Measurements from ENCODE around the gene MAGEB1.

MAGEB1 gene, protein sequence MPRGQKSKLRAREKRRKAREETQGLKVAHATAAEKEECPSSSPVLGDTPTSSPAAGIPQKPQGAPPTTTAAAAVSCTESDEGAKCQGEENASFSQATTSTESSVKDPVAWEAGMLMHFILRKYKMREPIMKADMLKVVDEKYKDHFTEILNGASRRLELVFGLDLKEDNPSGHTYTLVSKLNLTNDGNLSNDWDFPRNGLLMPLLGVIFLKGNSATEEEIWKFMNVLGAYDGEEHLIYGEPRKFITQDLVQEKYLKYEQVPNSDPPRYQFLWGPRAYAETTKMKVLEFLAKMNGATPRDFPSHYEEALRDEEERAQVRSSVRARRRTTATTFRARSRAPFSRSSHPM

GRCh38 chrX:30246769-30247489 lies at the start of gene MAGEB1:
MAGEB1 (plus strand) TSS chrX:30247146; CDS start chrX:30250494, 3,348 bp downstream.
- no peak for DNase-seq (ENCODE audit: low spot score)

GRCh38 chrX:30212172-30212571 lies 34.8 kb upstream of the MAGEB1 start:
- no peak for DNase-seq (ENCODE audit: low spot score)

DNA sequence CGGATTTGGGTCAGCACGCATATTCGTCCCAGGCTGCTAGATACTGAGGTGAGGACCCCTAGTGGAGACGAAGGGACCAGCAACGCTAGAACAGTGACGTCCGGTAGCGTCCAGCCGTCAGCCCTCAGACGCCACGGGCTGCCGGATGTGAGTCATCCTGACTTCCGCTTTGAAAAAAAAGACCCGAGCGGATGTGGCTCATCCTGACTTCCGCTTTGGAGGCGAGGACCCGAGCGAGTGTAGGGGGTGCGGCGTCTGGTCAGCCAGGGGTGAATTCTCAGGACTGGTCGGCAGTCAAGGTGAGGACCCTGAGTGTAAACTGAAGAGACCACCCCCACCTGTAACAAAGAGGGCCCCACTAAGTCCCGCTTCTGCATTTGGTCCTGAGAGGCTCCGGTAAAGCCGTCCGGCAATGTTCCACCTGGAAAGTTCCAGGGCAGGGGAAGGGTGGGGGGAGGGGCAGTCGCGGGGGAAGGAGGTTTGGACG lies 31.5 kb upstream of the MAGEB1 start, which contains the start of gene MAGEB2:
MAGEB2 (plus strand) TSS at position 207 of the 487 bp plus-strand sequence. CDS start 3,018 bp downstream, outside the sequence.
- no peak for DNase-seq (ENCODE audit: low spot score)

DNA sequence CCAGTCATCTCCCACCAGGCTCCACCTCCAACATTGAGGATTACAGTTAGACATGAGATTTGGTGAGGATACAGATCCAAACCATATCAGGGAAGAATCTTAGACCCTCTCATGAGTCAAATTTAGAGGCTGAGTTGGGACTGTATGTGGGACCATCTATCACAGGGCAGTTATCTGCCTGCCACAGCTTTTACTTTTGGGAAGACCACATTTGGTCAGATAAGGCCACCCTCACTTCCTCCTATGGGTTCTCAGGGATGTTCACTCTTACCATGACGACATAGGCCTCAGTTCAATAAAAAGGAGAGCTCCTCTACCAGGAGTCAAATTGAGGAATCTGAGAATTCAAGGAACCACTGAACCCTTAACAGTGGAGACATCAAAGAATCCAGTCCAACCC lies 29.5 kb upstream of the MAGEB1 start:
- DNase-seq (ENCODE audit: low spot score) = no peak

DNA sequence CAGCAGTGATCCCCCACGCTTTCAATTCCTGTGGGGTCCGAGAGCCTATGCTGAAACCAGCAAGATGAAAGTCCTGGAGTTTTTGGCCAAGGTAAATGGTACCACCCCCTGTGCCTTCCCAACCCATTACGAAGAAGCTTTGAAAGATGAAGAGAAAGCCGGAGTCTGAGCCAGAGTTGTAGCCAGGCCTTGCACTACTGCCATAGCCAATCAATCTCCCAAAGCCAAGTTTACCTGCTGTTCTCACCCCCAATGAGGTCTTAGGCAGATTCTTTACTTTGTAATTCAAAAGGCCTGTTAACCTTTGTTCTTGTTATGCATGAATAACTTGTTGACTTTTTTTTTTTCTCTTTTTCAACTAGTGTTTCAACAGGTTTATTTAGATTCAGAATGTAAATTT lies 27.6 kb upstream of the MAGEB1 start:
- DNase-seq (ENCODE audit: low spot score) = no peak

- no peak for DNase-seq (ENCODE audit: low spot score)
Measured at GRCh38 chrX:30220661-30221060, 26.3 kb upstream of the MAGEB1 start.

- no peak for DNase-seq (ENCODE audit: low spot score)
Measured at GRCh38 chrX:30224536-30224935, 22.4 kb upstream of the MAGEB1 start.

- no peak for DNase-seq (ENCODE audit: low spot score)
Measured at GRCh38 chrX:30228526-30228925, 18.4 kb upstream of the MAGEB1 start.

GRCh38 chrX:30230395-30230794 lies 16.6 kb upstream of the MAGEB1 start, which contains the start of gene MAGEB3:
MAGEB3 (plus strand) TSS chrX:30230657; CDS start chrX:30235925, 5,268 bp downstream.
- DNase-seq (ENCODE audit: low spot score) = no peak

DNA sequence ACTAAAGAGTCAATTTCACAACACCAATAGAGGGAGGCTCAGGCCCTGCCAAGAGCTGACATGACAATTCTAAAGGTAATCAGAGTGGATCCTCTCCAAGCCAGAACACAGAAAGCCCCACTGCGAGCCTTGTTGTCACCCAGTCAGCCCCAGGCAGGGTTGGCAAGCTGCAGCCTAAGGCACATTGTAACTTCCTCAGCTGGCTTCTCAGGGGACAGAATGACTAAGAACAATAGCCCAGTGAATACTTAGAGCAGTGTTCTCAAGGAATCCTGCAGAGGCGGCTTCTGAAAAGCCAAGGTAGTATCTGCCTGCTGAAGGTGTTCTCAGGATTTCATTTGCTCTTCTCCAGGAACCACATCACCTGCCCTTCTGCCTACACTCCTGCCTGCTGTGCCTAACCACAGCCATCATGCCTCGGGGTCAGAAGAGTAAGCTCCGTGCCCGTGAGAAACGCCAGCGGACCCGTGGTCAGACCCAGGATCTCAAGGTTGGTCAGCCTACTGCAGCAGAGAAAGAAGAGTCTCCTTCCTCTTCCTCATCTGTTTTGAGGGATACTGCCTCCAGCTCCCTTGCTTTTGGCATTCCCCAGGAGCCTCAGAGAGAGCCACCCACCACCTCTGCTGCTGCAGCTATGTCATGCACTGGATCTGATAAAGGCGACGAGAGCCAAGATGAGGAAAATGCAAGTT lies 5.1 kb upstream of the MAGEB1 start, which contains the start of gene MAGEB4:
MAGEB4 (plus strand) TSS at position 277 of the 692 bp plus-strand sequence; CDS start at position 413, 136 bp downstream.
- DNase-seq (ENCODE audit: low spot score) = no peak

DNA sequence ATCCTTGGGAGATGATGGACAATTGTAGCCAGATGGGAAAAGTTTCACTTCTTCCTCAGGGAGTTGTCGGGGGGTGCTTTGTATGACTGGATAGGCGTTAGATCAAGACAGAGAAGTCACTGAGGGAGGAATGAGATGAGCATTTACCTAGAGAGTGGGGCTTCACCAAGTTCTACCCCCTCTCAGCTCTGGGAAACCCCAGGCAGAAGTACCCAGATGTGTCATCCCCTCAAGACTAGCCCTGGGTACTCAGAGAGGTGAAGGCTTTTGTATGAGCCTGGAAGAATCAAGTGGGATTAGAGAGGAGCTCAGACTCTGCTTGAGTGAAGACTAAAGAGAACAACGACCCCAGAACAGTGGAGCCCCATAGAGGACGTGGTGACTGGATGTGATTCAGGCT lies 1.9 kb downstream of the MAGEB1 start:
- DNase-seq (ENCODE audit: low spot score) = no peak

DNA sequence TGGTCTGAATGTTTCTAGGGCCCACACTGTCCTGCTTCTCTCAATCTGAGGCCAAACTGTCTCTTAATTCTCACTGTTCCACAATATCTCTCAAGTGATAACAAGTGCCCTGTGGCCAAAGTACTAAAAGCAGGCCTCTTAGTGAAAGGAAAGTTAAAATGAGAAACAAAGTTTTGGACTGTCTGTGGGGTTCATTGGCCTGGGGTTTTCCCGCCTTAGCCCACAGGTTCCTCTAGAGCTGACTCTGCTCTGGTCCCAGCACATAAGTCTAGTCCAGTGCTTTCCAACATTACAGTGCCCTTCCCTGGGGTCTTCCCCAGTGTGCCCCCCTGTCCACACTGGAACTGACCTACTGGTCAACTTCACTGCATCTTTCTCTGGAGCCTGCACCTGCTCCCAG lies 6.3 kb downstream of the MAGEB1 start:
- no peak for DNase-seq (ENCODE audit: low spot score)

DNA sequence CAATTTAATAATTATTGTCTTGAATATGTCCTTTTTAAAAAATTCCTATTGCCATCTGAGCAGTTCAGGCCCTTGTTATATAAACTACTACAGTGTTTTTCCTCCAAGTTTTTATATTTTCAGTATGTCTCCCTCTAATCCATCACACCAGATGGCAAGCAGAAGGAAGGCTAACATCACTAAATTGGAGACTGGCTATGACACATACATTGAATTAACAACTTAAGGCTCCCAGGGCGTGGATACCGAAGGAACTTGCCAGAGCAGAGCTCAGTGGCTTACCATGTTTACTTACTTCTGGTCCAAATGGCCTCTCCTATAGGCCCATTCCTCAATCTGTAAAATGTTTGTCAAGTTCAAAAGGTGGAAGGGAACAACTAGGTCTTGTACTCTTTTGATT lies 13.0 kb downstream of the MAGEB1 start:
- DNase-seq (ENCODE audit: low spot score) = no peak

DNA sequence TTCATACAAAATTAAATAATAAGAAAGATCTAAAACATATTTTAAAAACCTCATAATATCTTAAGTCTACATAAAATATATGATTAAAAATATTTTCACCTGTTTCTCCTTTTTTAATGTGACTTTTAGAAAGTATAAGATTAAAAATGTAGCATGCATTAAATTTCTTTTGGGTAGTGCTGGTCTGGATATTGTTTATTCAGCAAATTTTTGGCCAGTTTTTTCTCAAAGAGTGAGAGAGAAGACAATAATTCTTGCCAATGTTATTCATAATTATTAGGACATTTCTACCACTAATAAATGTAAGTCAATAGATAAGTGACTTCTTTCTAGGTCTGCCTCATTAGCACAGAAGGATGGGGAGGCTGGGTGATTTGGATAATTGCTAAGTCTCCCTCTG lies 14.1 kb downstream of the MAGEB1 start:
- no peak for DNase-seq (ENCODE audit: low spot score)

DNA sequence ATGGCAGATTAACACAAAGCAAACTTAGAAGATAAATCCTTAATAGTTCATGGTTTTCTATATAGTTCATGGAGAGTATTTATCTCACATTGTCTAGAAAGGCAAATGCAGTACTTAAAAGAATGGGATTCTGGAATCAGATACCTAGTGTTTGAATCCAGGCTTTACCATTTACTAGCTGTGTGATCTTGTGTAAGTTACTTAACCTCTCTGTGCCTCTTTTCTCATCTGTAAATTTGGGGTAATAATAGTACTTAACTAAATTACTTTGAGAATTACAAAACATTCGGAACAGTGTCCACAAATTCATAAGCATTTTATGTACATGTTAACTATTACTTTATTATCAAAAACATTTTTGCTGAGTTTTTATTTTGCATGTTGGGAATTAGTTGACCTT lies 15.8 kb downstream of the MAGEB1 start:
- DNase-seq (ENCODE audit: low spot score) = no peak

GRCh38 chrX:30270639-30271038 lies 23.7 kb downstream of the MAGEB1 start:
- no peak for DNase-seq (ENCODE audit: low spot score)

DNA sequence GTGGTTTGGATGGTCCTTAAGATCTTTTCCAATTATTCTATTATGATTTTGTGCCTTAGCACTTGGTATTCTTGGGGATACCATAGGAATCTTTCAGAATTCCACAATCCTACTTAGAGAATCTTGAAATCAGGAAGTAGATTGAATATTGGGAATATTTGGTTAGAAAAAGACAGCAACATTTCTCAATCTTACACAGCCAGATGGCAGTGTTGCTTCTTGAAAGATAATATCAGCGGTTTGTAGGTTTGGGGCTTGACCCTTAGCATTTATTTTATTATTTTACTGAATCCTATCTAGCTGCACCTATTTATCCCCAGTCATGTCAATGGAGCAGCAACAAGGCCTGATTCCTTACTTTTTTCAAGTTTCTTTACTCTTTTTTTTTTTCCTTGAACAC lies 28.6 kb downstream of the MAGEB1 start:
- DNase-seq (ENCODE audit: low spot score) = no peak

- no peak for DNase-seq (ENCODE audit: low spot score)
Measured at GRCh38 chrX:30278365-30278764, 31.4 kb downstream of the MAGEB1 start.

GRCh38 chrX:30280428-30280827 lies 33.5 kb downstream of the MAGEB1 start:
- DNase-seq (ENCODE audit: low spot score) = no peak

DNA sequence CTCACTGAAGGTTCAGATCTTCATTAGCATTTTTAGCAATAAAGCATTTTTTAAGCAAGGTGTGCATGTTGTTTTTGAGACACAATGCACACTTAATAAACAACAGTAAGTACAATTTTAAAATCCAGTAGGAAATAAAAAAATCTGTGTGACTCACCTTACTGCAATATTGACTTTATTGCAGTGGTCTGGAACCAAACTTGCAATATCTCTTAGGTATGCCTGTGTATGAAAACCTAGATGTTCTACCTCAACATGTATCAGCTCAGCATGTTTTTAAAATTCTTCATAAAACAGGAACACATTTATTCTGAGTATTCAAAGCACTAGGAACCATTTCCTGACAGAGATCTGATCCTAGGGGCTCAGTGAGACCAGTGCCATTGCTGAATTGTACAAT lies 35.6 kb downstream of the MAGEB1 start:
- DNase-seq (ENCODE audit: low spot score) = no peak

DNA sequence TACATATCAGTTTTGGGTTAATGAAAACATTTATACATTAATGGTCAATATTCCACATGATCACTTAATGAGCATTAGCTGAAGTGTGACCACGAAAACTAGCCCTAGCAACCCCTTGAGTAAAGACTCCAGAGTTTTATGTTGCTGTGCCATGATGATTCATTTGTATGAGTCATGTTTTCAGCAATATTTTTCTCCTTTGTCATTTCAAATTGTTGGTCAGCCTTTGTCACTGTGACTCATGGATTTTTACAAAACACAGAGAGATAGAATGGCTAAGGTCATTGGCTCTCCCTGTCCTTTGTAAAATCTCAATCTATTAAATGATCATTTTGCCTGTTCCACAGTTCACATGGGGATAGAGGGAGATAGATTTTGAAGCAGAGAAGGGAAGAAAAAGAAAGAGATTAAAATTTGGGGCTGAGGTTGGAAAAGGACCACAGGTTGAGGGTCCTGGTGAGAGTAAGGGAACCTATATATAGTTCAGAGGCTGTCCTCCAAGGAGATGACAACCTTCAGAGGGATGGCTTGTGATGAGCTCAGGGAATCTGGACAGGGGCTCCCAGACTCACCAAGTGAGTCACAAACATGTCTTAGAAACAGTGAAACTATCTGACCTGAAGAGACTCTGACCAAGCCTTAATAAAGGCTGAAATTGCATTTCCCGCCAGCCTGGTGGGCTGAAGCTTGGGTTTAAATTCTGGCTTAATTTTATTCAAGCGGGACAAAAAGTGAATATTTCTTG lies 36.7 kb downstream of the MAGEB1 start:
- no peak for DNase-seq (ENCODE audit: low spot score)
